Measurements from ENCODE around the gene CD74. TPM values are rescaled to one million over a fixed set of nuclear protein-coding genes. Genes with fewer than 3 reads are reported as not detected.
A peak's percentile ranks its signal among the peaks of the same experiment; 100 is the strongest.

The CD74 gene
- total and polyA plus RNA-seq, 10 of the 15 experiments (the other 5 are each of a cell fraction or from before 2014, with no cell fraction given): 1,387 to 11,063 (median 3,922) TPM

DNA sequence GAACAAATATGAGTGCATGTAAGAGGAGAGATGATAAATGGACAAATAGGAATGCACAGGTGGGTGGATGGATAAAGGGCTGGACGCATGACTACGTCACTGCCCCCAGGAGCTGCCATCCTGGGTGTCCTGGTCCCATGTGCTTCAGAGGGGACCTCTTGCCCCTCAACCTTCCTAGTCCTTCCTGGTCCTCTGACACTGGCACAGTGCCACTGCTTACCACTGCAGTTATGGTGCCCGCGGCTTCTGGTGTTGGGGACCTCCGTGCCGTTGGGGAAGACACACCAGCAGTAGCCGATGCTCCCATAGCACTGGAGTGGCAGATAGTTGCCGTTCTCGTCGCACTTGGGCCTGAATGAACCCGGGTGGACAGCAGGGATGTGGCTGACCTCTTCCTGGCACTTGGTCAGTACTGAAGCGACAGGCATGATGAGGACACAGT lies 9.8 kb downstream of the CD74 start (continued):
- TF ChIP-seq, protein P1, sequence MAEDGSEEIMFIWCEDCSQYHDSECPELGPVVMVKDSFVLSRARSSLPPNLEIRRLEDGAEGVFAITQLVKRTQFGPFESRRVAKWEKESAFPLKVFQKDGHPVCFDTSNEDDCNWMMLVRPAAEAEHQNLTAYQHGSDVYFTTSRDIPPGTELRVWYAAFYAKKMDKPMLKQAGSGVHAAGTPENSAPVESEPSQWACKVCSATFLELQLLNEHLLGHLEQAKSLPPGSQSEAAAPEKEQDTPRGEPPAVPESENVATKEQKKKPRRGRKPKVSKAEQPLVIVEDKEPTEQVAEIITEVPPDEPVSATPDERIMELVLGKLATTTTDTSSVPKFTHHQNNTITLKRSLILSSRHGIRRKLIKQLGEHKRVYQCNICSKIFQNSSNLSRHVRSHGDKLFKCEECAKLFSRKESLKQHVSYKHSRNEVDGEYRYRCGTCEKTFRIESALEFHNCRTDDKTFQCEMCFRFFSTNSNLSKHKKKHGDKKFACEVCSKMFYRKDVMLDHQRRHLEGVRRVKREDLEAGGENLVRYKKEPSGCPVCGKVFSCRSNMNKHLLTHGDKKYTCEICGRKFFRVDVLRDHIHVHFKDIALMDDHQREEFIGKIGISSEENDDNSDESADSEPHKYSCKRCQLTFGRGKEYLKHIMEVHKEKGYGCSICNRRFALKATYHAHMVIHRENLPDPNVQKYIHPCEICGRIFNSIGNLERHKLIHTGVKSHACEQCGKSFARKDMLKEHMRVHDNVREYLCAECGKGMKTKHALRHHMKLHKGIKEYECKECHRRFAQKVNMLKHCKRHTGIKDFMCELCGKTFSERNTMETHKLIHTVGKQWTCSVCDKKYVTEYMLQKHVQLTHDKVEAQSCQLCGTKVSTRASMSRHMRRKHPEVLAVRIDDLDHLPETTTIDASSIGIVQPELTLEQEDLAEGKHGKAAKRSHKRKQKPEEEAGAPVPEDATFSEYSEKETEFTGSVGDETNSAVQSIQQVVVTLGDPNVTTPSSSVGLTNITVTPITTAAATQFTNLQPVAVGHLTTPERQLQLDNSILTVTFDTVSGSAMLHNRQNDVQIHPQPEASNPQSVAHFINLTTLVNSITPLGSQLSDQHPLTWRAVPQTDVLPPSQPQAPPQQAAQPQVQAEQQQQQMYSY (CRISPR knock-in tag; IDR thresholded peaks at IDR 0.05): no peak
- TF ChIP-seq RB1 (IDR thresholded peaks at IDR 0.05; ENCODE audit: borderline replicate concordance): no peak
- TF ChIP-seq, protein P2, sequence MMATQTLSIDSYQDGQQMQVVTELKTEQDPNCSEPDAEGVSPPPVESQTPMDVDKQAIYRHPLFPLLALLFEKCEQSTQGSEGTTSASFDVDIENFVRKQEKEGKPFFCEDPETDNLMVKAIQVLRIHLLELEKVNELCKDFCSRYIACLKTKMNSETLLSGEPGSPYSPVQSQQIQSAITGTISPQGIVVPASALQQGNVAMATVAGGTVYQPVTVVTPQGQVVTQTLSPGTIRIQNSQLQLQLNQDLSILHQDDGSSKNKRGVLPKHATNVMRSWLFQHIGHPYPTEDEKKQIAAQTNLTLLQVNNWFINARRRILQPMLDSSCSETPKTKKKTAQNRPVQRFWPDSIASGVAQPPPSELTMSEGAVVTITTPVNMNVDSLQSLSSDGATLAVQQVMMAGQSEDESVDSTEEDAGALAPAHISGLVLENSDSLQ (IDR thresholded peaks at IDR 0.05): no peak
- TF ChIP-seq ATF7 (IDR thresholded peaks at IDR 0.05; ENCODE audit: low read depth): no peak
- TF ChIP-seq YY1 (IDR thresholded peaks at IDR 0.05; ENCODE audit: low read depth, low read length): 0 out of 2 replicates have a peak, but pooled peaks have one; percentile 18
- TF ChIP-seq ZSCAN29 (IDR thresholded peaks at IDR 0.05): no peak
- TF ChIP-seq, protein P3, sequence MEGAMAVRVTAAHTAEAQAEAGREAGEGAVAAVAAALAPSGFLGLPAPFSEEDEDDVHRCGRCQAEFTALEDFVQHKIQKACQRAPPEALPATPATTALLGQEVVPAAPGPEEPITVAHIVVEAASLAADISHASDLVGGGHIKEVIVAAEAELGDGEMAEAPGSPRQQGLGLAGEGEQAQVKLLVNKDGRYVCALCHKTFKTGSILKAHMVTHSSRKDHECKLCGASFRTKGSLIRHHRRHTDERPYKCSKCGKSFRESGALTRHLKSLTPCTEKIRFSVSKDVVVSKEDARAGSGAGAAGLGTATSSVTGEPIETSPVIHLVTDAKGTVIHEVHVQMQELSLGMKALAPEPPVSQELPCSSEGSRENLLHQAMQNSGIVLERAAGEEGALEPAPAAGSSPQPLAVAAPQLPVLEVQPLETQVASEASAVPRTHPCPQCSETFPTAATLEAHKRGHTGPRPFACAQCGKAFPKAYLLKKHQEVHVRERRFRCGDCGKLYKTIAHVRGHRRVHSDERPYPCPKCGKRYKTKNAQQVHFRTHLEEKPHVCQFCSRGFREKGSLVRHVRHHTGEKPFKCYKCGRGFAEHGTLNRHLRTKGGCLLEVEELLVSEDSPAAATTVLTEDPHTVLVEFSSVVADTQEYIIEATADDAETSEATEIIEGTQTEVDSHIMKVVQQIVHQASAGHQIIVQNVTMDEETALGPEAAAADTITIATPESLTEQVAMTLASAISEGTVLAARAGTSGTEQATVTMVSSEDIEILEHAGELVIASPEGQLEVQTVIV (IDR thresholded peaks at IDR 0.05; ENCODE audit: borderline replicate concordance, partially characterized antibody): no peak
- TF ChIP-seq, protein P4, sequence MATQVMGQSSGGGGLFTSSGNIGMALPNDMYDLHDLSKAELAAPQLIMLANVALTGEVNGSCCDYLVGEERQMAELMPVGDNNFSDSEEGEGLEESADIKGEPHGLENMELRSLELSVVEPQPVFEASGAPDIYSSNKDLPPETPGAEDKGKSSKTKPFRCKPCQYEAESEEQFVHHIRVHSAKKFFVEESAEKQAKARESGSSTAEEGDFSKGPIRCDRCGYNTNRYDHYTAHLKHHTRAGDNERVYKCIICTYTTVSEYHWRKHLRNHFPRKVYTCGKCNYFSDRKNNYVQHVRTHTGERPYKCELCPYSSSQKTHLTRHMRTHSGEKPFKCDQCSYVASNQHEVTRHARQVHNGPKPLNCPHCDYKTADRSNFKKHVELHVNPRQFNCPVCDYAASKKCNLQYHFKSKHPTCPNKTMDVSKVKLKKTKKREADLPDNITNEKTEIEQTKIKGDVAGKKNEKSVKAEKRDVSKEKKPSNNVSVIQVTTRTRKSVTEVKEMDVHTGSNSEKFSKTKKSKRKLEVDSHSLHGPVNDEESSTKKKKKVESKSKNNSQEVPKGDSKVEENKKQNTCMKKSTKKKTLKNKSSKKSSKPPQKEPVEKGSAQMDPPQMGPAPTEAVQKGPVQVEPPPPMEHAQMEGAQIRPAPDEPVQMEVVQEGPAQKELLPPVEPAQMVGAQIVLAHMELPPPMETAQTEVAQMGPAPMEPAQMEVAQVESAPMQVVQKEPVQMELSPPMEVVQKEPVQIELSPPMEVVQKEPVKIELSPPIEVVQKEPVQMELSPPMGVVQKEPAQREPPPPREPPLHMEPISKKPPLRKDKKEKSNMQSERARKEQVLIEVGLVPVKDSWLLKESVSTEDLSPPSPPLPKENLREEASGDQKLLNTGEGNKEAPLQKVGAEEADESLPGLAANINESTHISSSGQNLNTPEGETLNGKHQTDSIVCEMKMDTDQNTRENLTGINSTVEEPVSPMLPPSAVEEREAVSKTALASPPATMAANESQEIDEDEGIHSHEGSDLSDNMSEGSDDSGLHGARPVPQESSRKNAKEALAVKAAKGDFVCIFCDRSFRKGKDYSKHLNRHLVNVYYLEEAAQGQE (IDR thresholded peaks at IDR 0.05; ENCODE audit: low read depth, low read length): no peak
- TF ChIP-seq, protein P5, sequence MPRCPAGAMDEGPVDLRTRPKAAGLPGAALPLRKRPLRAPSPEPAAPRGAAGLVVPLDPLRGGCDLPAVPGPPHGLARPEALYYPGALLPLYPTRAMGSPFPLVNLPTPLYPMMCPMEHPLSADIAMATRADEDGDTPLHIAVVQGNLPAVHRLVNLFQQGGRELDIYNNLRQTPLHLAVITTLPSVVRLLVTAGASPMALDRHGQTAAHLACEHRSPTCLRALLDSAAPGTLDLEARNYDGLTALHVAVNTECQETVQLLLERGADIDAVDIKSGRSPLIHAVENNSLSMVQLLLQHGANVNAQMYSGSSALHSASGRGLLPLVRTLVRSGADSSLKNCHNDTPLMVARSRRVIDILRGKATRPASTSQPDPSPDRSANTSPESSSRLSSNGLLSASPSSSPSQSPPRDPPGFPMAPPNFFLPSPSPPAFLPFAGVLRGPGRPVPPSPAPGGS (IDR thresholded peaks at IDR 0.05; ENCODE audit: borderline replicate concordance, insufficient read depth, low read depth, low read length, poor library complexity, severe bottlenecking): peak; percentile 74
- no peak for TF ChIP-seq CEBPB (IDR thresholded peaks at IDR 0.05; ENCODE audit: borderline replicate concordance in 1 of 2, low read depth in 2 of 2, low read length in 2 of 2)
- TF ChIP-seq TAF1 (IDR thresholded peaks at IDR 0.05; ENCODE audit: borderline replicate concordance, low read depth, low read length): no peak
- TF ChIP-seq EGR1 (IDR thresholded peaks at IDR 0.05; ENCODE audit: borderline replicate concordance in 1 of 2, low read depth in 2 of 2, low read length in 2 of 2): peak in 1 of 2 experiments; percentile 34; a peak in 1 of 3 replicates
- no peak for TF ChIP-seq MEF2B (IDR thresholded peaks at IDR 0.05; ENCODE audit: partially characterized antibody, poor library complexity, severe bottlenecking)
- no peak for TF ChIP-seq RUNX3 (IDR thresholded peaks at IDR 0.05; ENCODE audit: low read length)
- no peak for TF ChIP-seq IKZF2 (IDR thresholded peaks at IDR 0.05)
- TF ChIP-seq NR2F1 (conservative IDR thresholded peaks at IDR 0.05): no peak
- TF ChIP-seq CBX3 (IDR thresholded peaks at IDR 0.05; ENCODE audit: borderline replicate concordance, low read depth): no peak

Measured in GM12878 (cell line).